Measurements from ENCODE around the gene ST6GALNAC5.

ST6GALNAC5 gene

GRCh38 chr1:77039739-77040138 is 172.5 kb downstream of the ST6GALNAC5 start:
- TF ChIP-seq CTCF (IDR thresholded peaks at IDR 0.05; ENCODE audit: extremely low read depth, insufficient read depth, missing control alignments), result no peak
- in situ Hi-C loops (cut with MboI; ENCODE audit: low pct_unique_long_range_greater_than_20kb, low sequenced_read_pairs, unreplicated experiment), result no loop called here
- no peak for DNase-seq (ENCODE audit: low spot score)

GRCh38 chr1:77040826-77041225 is 173.5 kb downstream of the ST6GALNAC5 start:
- no peak for TF ChIP-seq CTCF (IDR thresholded peaks at IDR 0.05; ENCODE audit: extremely low read depth, insufficient read depth, missing control alignments)
- in situ Hi-C loops (cut with MboI; ENCODE audit: low pct_unique_long_range_greater_than_20kb, low sequenced_read_pairs, unreplicated experiment), result no loop called here
- no peak for DNase-seq (ENCODE audit: low spot score)

GRCh38 chr1:77044133-77044849 is 177.0 kb downstream of the ST6GALNAC5 start:
- no peak for DNase-seq (ENCODE audit: low spot score)
- in situ Hi-C loops (cut with MboI; ENCODE audit: low pct_unique_long_range_greater_than_20kb, low sequenced_read_pairs, unreplicated experiment), result no loop called here

GRCh38 chr1:77047575-77047974 is 180.3 kb downstream of the ST6GALNAC5 start:
- no peak for DNase-seq (ENCODE audit: low spot score)
- no peak for TF ChIP-seq CTCF (IDR thresholded peaks at IDR 0.05; ENCODE audit: extremely low read depth, insufficient read depth, missing control alignments)
- in situ Hi-C loops (cut with MboI; ENCODE audit: low pct_unique_long_range_greater_than_20kb, low sequenced_read_pairs, unreplicated experiment), result no loop called here

More at GRCh38 chr1:77044133-77044849, 177.0 kb downstream of the ST6GALNAC5 start:
- TF ChIP-seq CTCF (IDR thresholded peaks at IDR 0.05; ENCODE audit: extremely low read depth, insufficient read depth, missing control alignments), result no peak

GRCh38 chr1:77047978-77048614 is 180.8 kb downstream of the ST6GALNAC5 start:
- in situ Hi-C loops (cut with MboI; ENCODE audit: low pct_unique_long_range_greater_than_20kb, low sequenced_read_pairs, unreplicated experiment), result no loop called here
- DNase-seq (ENCODE audit: low spot score), result no peak
- no peak for TF ChIP-seq CTCF (IDR thresholded peaks at IDR 0.05; ENCODE audit: extremely low read depth, insufficient read depth, missing control alignments)

- in situ Hi-C loops (cut with MboI; ENCODE audit: low pct_unique_long_range_greater_than_20kb, low sequenced_read_pairs, unreplicated experiment), result no loop called here
- no peak for DNase-seq (ENCODE audit: low spot score)
- TF ChIP-seq CTCF (IDR thresholded peaks at IDR 0.05; ENCODE audit: extremely low read depth, insufficient read depth, missing control alignments), result no peak
These were observed 181.3 kb downstream of the ST6GALNAC5 start for GRCh38 chr1:77048615-77049005.
